PC-9 (cell line): ENCODE data around the gene MAPT. TPM values are rescaled to one million over a fixed set of nuclear protein-coding genes. Genes with fewer than 3 reads are reported as not detected.

ENCODE experiments used
- BruUV-seq: library from RNA; stranded (reverse); fragments of 400-500 nt; replicated peaks from 2 replicates; lab custom pipeline; 2021; lab: Mats Ljungman, UMichigan
- CTCF ChIA-PET: fragments of 300-600 bp; sonication (Branson Sonifier 250); formaldehyde crosslinking; loops from one replicate; lab custom pipeline; 2022; ENCODE audit warnings: antibody characterized with exemption; lab: Charles Lee
- POLR2A ChIA-PET: fragments of 300-600 bp; sonication (Branson Sonifier 250); formaldehyde crosslinking; loops from one replicate; lab custom pipeline; 2022; ENCODE audit warnings: antibody characterized with exemption; ENCODE audit not compliant: unreplicated experiment; lab: Charles Lee
- DNase-seq, 2 experiments: peaks; one replicate each; pipeline versions ENCODE4 v3.0.0 to v3.0.0-alpha.2; 2015 to 2022; ENCODE audit warnings: mixed read lengths in 1 of 2
- H2AFZ ChIP-seq: fragments of 200-600 bp; sonication (generic); 2 replicates; pipeline ENCODE4 v1.8.1; 2017; ENCODE audit warnings: antibody characterized with exemption
- H3F3A ChIP-seq: fragments of 200-600 bp; sonication (generic); 2 replicates; pipeline ENCODE4 v1.8.1; 2017; ENCODE audit warnings: antibody characterized with exemption, mild to moderate bottlenecking, low read depth; ENCODE audit not compliant: insufficient read depth
- H3K27ac ChIP-seq: fragments of 200-600 bp; sonication (generic); 2 replicates; pipeline ENCODE4 v1.6.1; 2016; ENCODE audit warnings: mixed run types
- H3K27me3 ChIP-seq: fragments of 200-600 bp; sonication (generic); 2 replicates; pipeline ENCODE4 v1.6.1; 2016; ENCODE audit warnings: low read depth, mixed run types; ENCODE audit not compliant: insufficient read depth
- H3K36me3 ChIP-seq: fragments of 200-600 bp; sonication (generic); 2 replicates; pipeline ENCODE4 v1.6.1; 2016; ENCODE audit warnings: low read depth, mixed run types
- H3K4me1 ChIP-seq: fragments of 200-600 bp; sonication (generic); replicated peaks from 2 replicates; pipeline ENCODE4 v1.6.1; 2016; ENCODE audit warnings: mixed run types; ENCODE audit not compliant: insufficient read depth
- H3K4me2 ChIP-seq: fragments of 200-600 bp; sonication (generic); 2 replicates; pipeline ENCODE4 v1.6.1; 2017; ENCODE audit warnings: mixed run types
- H3K4me3 ChIP-seq: fragments of 200-600 bp; sonication (generic); 2 replicates; pipeline ENCODE4 v1.6.1; 2016; ENCODE audit warnings: mixed run types
- H3K79me2 ChIP-seq: fragments of 200-600 bp; sonication (generic); 2 replicates; pipeline ENCODE4 v1.6.1; 2017; ENCODE audit warnings: low read depth, mixed run types
- H3K9me2 ChIP-seq: fragments of 200-600 bp; sonication (generic); 2 replicates; pipeline ENCODE4 v1.8.1; 2017; ENCODE audit warnings: mild to moderate bottlenecking; ENCODE audit not compliant: insufficient read depth
- H3K9me3 ChIP-seq: fragments of 200-600 bp; sonication (generic); 2 replicates; pipeline ENCODE4 v1.8.1; 2016; ENCODE audit warnings: low read depth; ENCODE audit not compliant: insufficient read depth
- H4K20me1 ChIP-seq: fragments of 200-600 bp; sonication (generic); 2 replicates; pipeline ENCODE4 v1.8.1; 2017; ENCODE audit not compliant: insufficient read depth
- EZH2 ChIP-seq: fragments of 200-600 bp; sonication (generic); IDR thresholded peaks from 2 replicates; pipeline ENCODE4 v1.8.0; 2017; ENCODE audit warnings: antibody characterized with exemption, low read depth
- intact Hi-C: fragments of 100-400 bp; cut with micrococcal nuclease; formaldehyde crosslinking; loops from one replicate; pipeline ENCODE4 v1.10.0; 2022; ENCODE audit not compliant: unreplicated experiment
- total RNA-seq: library from RNA; stranded (reverse); gene quantifications from 2 replicates; pipeline ENCODE4 v1.2.3, GENCODE V29; 2021
- TF ChIP-seq, protein P1 (sequence below): fragments of 200-600 bp; sonication (generic); conservative IDR thresholded peaks from 2 replicates; pipeline ENCODE4 v1.6.1; 2017; ENCODE audit warnings: mixed run types, antibody characterized with exemption, mild to moderate bottlenecking, moderate library complexity

The MAPT gene
- total RNA-seq, 1 experiment from 2014 or later: 0.85 TPM

DNA sequence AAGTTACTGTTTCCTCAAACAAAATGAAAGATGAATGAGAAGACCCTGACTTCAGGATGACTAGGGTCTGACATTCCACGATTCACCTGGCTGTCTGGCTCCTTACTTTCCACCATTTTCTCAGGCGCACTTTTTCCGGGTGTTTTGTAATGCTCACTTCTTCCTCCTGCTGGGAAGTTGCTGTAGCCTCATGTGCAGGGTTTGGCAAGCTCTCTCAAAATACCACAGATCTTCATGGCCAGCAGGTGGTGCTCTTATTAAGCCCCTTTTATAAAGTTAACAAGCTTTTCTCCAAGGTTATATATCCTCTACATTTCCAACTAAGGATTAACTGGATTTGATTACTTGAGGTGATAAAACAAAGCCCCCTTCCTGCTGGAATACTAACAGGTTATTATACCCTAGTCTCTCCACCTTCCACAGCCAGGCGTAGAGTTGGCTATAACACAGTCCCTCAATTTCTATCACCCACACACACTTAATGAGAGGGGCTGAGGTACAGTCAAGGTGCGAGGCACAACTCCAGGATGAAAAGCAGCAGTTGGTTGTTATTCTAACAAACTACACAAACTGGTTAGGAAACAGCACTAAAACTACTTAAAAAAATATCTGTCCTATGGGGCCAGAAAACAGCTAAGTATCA is 150.1 kb downstream of the MAPT start:
- POLR2A ChIA-PET: no interaction called here
- Histone ChIP-seq H3K27me3 (no peaks in the 10 kb centered on the region), H3F3A (peaks cover 22% of the 10 kb centered on the region; the same call in 1 of the 2 replicates), H3K9me2 (no peaks in the 10 kb centered on the region), H3K36me3 (peaks cover 41% of the 10 kb centered on the region), H2AFZ (no peak overlapping the region), H3K4me2 (no peak overlapping the region), H3K27ac (no peak overlapping the region), H3K4me3 (no peak overlapping the region), H4K20me1 (peaks cover 17% of the 10 kb centered on the region), H3K9me3 (no peaks in the 10 kb centered on the region), H3K79me2 (0 out of 2 replicates have a peak, but pooled peaks cover 6% of the 10 kb centered on the region), H3K4me1 (no peaks in the 10 kb centered on the region)
- BruUV-seq: no TSS peak
- DNase-seq: peak; percentile 55 to 77
- intact Hi-C loops: loop anchor here (5.0 kb wide), 2 partner anchors 148 to 168 kb away; partner anchors contain the start of gene KANSL1
- no peak for TF ChIP-seq EZH2
- TF ChIP-seq, protein P1, sequence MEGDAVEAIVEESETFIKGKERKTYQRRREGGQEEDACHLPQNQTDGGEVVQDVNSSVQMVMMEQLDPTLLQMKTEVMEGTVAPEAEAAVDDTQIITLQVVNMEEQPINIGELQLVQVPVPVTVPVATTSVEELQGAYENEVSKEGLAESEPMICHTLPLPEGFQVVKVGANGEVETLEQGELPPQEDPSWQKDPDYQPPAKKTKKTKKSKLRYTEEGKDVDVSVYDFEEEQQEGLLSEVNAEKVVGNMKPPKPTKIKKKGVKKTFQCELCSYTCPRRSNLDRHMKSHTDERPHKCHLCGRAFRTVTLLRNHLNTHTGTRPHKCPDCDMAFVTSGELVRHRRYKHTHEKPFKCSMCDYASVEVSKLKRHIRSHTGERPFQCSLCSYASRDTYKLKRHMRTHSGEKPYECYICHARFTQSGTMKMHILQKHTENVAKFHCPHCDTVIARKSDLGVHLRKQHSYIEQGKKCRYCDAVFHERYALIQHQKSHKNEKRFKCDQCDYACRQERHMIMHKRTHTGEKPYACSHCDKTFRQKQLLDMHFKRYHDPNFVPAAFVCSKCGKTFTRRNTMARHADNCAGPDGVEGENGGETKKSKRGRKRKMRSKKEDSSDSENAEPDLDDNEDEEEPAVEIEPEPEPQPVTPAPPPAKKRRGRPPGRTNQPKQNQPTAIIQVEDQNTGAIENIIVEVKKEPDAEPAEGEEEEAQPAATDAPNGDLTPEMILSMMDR: peak; percentile 86
- CTCF ChIA-PET: interaction anchor here (1.0 to 1.8 kb wide), 3 partner anchors 10 to 168 kb away, joined by 3 to 17 read pairs (median 12); partner anchors contain the start of gene KANSL1

DNA sequence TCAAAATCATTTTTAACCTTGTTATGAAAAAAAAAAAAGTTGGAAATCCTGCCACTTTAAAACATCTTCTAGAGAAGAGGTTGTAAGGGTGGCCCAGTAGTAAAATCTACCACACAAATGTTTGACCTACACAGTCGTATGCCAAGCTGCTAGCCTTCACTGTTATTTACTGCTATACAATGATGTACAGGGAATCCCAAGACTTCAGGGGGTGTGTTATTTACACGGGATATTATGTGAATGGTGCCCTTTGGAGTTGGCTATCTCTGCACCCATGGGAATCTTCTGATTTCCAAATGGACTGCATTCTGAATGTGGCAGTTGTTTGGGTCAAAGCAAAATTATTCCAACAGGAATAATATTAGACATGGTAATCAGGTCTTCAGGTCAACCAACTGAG is 150.6 kb downstream of the MAPT start:
- intact Hi-C loops: loop anchor here (5.0 kb wide), 2 partner anchors 147 to 167 kb away; partner anchors contain the start of gene KANSL1
- no peak overlapping the region for H2AFZ ChIP-seq
- no peak overlapping the region for H3K4me3 ChIP-seq
- no peak for TF ChIP-seq EZH2
- TF ChIP-seq, protein P1: no peak
- H3K27ac ChIP-seq: no peak overlapping the region
- CTCF ChIA-PET: interaction anchor here (0.6 to 1.8 kb wide), 3 partner anchors 75 to 167 kb away, joined by 12 to 17 read pairs (median 13); partner anchors contain the start of gene KANSL1
- no TSS peak for BruUV-seq
- peak in 1 of 2 experiments; percentile 11 for DNase-seq
- 0 out of 2 replicates have a peak, but pooled peaks cover 6% of the 10 kb centered on the region for H3K79me2 ChIP-seq
- no peak overlapping the region for H3K4me2 ChIP-seq
- H3K9me3 ChIP-seq: no peaks in the 10 kb centered on the region
- no peaks in the 10 kb centered on the region for H3K4me1 ChIP-seq
- peaks cover 35% of the 10 kb centered on the region for H3K36me3 ChIP-seq
- H4K20me1 ChIP-seq: peaks cover 17% of the 10 kb centered on the region
- H3F3A ChIP-seq: peaks cover 22% of the 10 kb centered on the region; the same call in 1 of the 2 replicates
- no peaks in the 10 kb centered on the region for H3K9me2 ChIP-seq
- POLR2A ChIA-PET: no interaction called here
- H3K27me3 ChIP-seq: no peaks in the 10 kb centered on the region

DNA sequence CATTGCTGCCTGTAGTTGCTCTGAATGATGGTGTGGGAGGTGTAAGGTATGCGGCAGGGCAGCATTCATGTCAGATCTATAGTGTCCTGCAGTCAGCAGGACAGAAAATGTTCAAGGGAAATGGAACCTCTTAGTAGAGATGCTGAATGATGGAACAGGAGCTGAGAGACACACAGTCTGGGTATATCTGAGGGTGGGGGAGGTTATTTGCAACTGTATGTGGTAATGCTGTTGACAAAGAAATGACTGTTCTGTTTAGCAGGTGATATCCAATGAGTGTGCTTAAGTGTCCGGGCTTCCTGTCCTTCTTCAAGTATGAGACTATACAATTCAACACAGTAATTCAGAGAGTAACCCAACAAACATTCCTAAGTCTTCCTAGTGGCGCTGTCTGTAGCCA is 151.3 kb downstream of the MAPT start:
- CTCF ChIA-PET: no interaction called here
- Histone ChIP-seq H3K79me2 (0 out of 2 replicates have a peak, but pooled peaks cover 6% of the 10 kb centered on the region), H3F3A (peaks cover 22% of the 10 kb centered on the region; the same call in 1 of the 2 replicates), H3K27me3 (no peaks in the 10 kb centered on the region), H3K4me1 (no peaks in the 10 kb centered on the region), H3K4me3 (no peak overlapping the region), H3K27ac (no peak overlapping the region), H3K9me3 (no peaks in the 10 kb centered on the region), H3K9me2 (no peaks in the 10 kb centered on the region), H3K4me2 (no peak overlapping the region), H4K20me1 (peaks cover 17% of the 10 kb centered on the region), H2AFZ (no peak overlapping the region), H3K36me3 (peaks cover 35% of the 10 kb centered on the region)
- DNase-seq: no peak
- intact Hi-C loops: no loop called here
- POLR2A ChIA-PET: no interaction called here
- TF ChIP-seq EZH2: no peak
- TF ChIP-seq, protein P1: no peak
- BruUV-seq: no TSS peak
